ENCODE measurements around the gene NFATC2. TPM values are rescaled to one million over a fixed set of nuclear protein-coding genes. Genes with fewer than 3 reads are reported as not detected.

NFATC2 gene
- polyA plus RNA-seq, 1 of the 3 experiments (the other 2 are of a cell fraction), result 0.36 TPM

- WGBS (ENCODE audit: low lambda C conversion rate), result 86% methylated on average over 5 of the region's 5 CpGs
- H3K9ac ChIP-seq, result no peak overlapping the region
- ChIA-PET POLR2A (no interaction called here), CTCF (interaction anchor here (1.3 kb wide), 1 partner anchor 34 kb away, joined by 4 read pairs; no protein-coding TSS in a partner anchor)
- DNase-seq, result no peak
- peaks cover 20% of the 10 kb centered on the region for H3F3A ChIP-seq (replicated peaks; ENCODE audit: insufficient read depth)
- H4K20me1 ChIP-seq (ENCODE audit: insufficient read depth), result no peaks in the 10 kb centered on the region
- no peak for TF ChIP-seq REST (IDR thresholded peaks at IDR 0.05; ENCODE audit: low read depth, low read length)
- TF ChIP-seq MXI1 (IDR thresholded peaks at IDR 0.05; ENCODE audit: low read depth, low read length), result no peak
- TF ChIP-seq USF1 (IDR thresholded peaks at IDR 0.05; ENCODE audit: borderline replicate concordance, low read depth), result no peak
- no peak for TF ChIP-seq POLR2AphosphoS5 (IDR thresholded peaks at IDR 0.05; ENCODE audit: low read depth, low read length)
- no peak for TF ChIP-seq EP300 (IDR thresholded peaks at IDR 0.05; ENCODE audit: borderline replicate concordance in 1 of 2, low read depth in 1 of 2, low read length in 1 of 2)
- H3K4me1 ChIP-seq (ENCODE audit: control insufficient read depth in 1 of 2, insufficient read depth in 2 of 2, low read depth in 1 of 2, low read length in 1 of 2), result peaks cover 9 to 11% of the 10 kb centered on the region in 2 experiments; a peak in 2 of 4 replicates
- no peaks in the 10 kb centered on the region for H3K9me3 ChIP-seq
- H3K27ac ChIP-seq (ENCODE audit: low read depth in 2 of 2, low read length in 1 of 2), result no peak overlapping the region
- no peaks in the 10 kb centered on the region for H3K79me2 ChIP-seq (ENCODE audit: insufficient read depth)
- no peaks in the 10 kb centered on the region for H3K9me2 ChIP-seq
- no peaks in the 10 kb centered on the region for H3K36me3 ChIP-seq (replicated peaks in 1 of 2; ENCODE audit: control insufficient read depth in 1 of 2, insufficient read depth in 2 of 2, low read length in 1 of 2)
- H2AFZ ChIP-seq (ENCODE audit: low read depth), result no peak overlapping the region
- no peak overlapping the region for H3K4me3 ChIP-seq (ENCODE audit: low read depth in 2 of 2, low read length in 1 of 2)
- H3K27me3 ChIP-seq (ENCODE audit: insufficient read depth), result no peaks in the 10 kb centered on the region
- no peak overlapping the region for H3K4me2 ChIP-seq
Observed at GRCh38 chr20:51567622-51568021, 25.1 kb upstream of the NFATC2 start.

- DNase-seq, result no peak
- Histone ChIP-seq H3K36me3 (replicated peaks in 1 of 2; ENCODE audit: control insufficient read depth in 1 of 2, insufficient read depth in 2 of 2, low read length in 1 of 2) (no peaks in the 10 kb centered on the region), H3K9me3 (no peaks in the 10 kb centered on the region), H3K4me1 (ENCODE audit: control insufficient read depth in 1 of 2, insufficient read depth in 2 of 2, low read depth in 1 of 2, low read length in 1 of 2) (peaks cover 11 to 19% of the 10 kb centered on the region in 2 experiments; a peak in 3 of 4 replicates), H3K9me2 (no peaks in the 10 kb centered on the region), H3K9ac (no peak overlapping the region), H4K20me1 (ENCODE audit: insufficient read depth) (no peaks in the 10 kb centered on the region; the same call in 1 of the 2 replicates), H2AFZ (ENCODE audit: low read depth) (no peak overlapping the region), H3K79me2 (ENCODE audit: insufficient read depth) (no peaks in the 10 kb centered on the region), H3F3A (replicated peaks; ENCODE audit: insufficient read depth) (peaks cover 28% of the 10 kb centered on the region), H3K27me3 (ENCODE audit: insufficient read depth) (no peaks in the 10 kb centered on the region), H3K4me3 (ENCODE audit: low read depth in 2 of 2, low read length in 1 of 2) (no peak overlapping the region), H3K4me2 (peak overlapping the region; percentile 65; the same call in 1 of the 2 replicates), H3K27ac (ENCODE audit: low read depth in 2 of 2, low read length in 1 of 2) (no peak overlapping the region)
- ChIA-PET CTCF (interaction anchor here (1.0 to 2.4 kb wide), 2 partner anchors 28 to 195 kb away, joined by 3 to 6 read pairs; no protein-coding TSS in a partner anchor), POLR2A (no interaction called here)
- TF ChIP-seq GATA2 (CRISPR knock-in tag; IDR thresholded peaks at IDR 0.05) (no peak), RAD21 (IDR thresholded peaks at IDR 0.05; ENCODE audit: low read length) (no peak), ELF1 (IDR thresholded peaks at IDR 0.05) (no peak), ZBTB33 (IDR thresholded peaks at IDR 0.05; ENCODE audit: borderline replicate concordance, low read depth) (no peak), MAX (IDR thresholded peaks at IDR 0.05; ENCODE audit: low read depth) (no peak), JUND (IDR thresholded peaks at IDR 0.05) (no peak), MEF2A (IDR thresholded peaks at IDR 0.05; ENCODE audit: borderline replicate concordance, low read depth) (no peak), SMC3 (IDR thresholded peaks at IDR 0.05; ENCODE audit: low read depth, low read length) (no peak), CHD2 (IDR thresholded peaks at IDR 0.05; ENCODE audit: low read length, partially characterized antibody) (no peak), YY1 (IDR thresholded peaks at IDR 0.05; ENCODE audit: low read depth) (no peak), RFX5 (IDR thresholded peaks at IDR 0.05; ENCODE audit: low read length) (no peak), POLR2AphosphoS5 (IDR thresholded peaks at IDR 0.05; ENCODE audit: low read depth, low read length) (no peak), FOSL2 (IDR thresholded peaks at IDR 0.05; ENCODE audit: borderline replicate concordance, low read depth) (no peak), SIN3A (IDR thresholded peaks at IDR 0.05; ENCODE audit: borderline replicate concordance, low read depth, low read length) (no peak), FOXM1 (IDR thresholded peaks at IDR 0.05; ENCODE audit: low read depth) (no peak), GABPA (IDR thresholded peaks at IDR 0.05; ENCODE audit: low read depth) (no peak), IRF3 (IDR thresholded peaks at IDR 0.05; ENCODE audit: low read depth, low read length) (no peak)
- WGBS (ENCODE audit: low lambda C conversion rate), result 78% methylated on average over 4 of the region's 4 CpGs
Observed at GRCh38 chr20:51566594-51566993, 24.1 kb upstream of the NFATC2 start.
